ENCODE data around the gene ADAT3. TPM values are rescaled to one million over a fixed set of nuclear protein-coding genes. Genes with fewer than 3 reads are reported as not detected.

Gene ADAT3
- total and polyA plus RNA-seq, 2 of the 4 experiments (the other 2 are of a cell fraction), result 0.36 to 2.8 TPM

DNA sequence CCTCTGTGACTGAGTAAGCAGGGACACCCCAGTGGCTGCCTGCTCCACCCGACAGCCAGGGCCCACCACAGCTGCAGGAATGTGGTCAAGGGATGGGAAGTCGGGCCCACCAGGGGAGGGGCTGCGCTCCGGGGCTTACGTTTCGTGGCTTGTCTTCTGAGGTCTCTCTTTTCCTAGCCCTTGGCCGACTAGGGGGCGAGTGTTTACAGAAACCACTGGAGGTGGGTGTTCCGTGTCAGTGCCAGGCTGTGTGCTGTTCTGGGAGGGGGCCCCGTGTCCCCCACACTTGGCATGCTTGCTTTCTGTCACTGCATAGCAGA lies 4.5 kb downstream of the ADAT3 start:
- no peak overlapping the region for H2BK20ac ChIP-seq (ENCODE audit: low read depth, low read length)
- no peak overlapping the region for H2AK5ac ChIP-seq (ENCODE audit: low read depth, low read length)
- H3K27me3 ChIP-seq (ENCODE audit: control insufficient read depth, insufficient read depth, low read length), result no peaks in the 10 kb centered on the region
- dilution Hi-C loops (cut with HindIII; ENCODE audit: low sequenced_read_pairs, unreplicated experiment) (no loop called here), in situ Hi-C loops (cut with MboI; ENCODE audit: low sequenced_read_pairs) (no loop called here), intact Hi-C loops (cut with micrococcal nuclease) (no loop called here)
- no peak overlapping the region for H2BK15ac ChIP-seq (ENCODE audit: low read depth, low read length)
- H4K20me1 ChIP-seq (ENCODE audit: insufficient read depth, low read length), result peaks cover 59% of the 10 kb centered on the region
- H2BK120ac ChIP-seq (ENCODE audit: low read depth, low read length), result no peak overlapping the region
- H3K4me3 ChIP-seq (ENCODE audit: insufficient read depth, low read depth, low read length), result no peak overlapping the region
- H3K23ac ChIP-seq (ENCODE audit: low read depth, low read length), result no peak overlapping the region; the same call in 1 of the 2 replicates
- BruUV-seq (replicated peaks), result no TSS peak
- no peak for ATAC-seq (ENCODE audit: low read depth)
- H3K56ac ChIP-seq (ENCODE audit: extremely low read depth, insufficient read depth, low read length), result no peak overlapping the region
- peak overlapping the region; percentile 25 for H2AFZ ChIP-seq (replicated peaks; ENCODE audit: low read length, poor library complexity)
- H4K91ac ChIP-seq (ENCODE audit: insufficient read depth, low read depth, low read length), result no peak overlapping the region
- no peak overlapping the region for H3K4ac ChIP-seq (ENCODE audit: low read depth, low read length)
- no peak overlapping the region for H3K27ac ChIP-seq (ENCODE audit: insufficient read depth, low read length)
- WGBS, 2 experiments (ENCODE audit: extremely low coverage in 2 of 2, insufficient read length in 1 of 2), result 20% methylated on average over 3 of the region's 10 CpGs; no CpG with 5 or more reads in 1 of the 2 experiments
- H3K79me1 ChIP-seq (ENCODE audit: low read depth in 1 of 2, low read length in 2 of 2), result peaks cover 18 to 77% of the 10 kb centered on the region in 2 experiments
- TF ChIP-seq RAD21 (IDR thresholded peaks at IDR 0.05; ENCODE audit: low read length), result no peak
- TF ChIP-seq FOS (IDR thresholded peaks at IDR 0.05; ENCODE audit: low read depth, low read length), result no peak
- TF ChIP-seq RFX5 (IDR thresholded peaks at IDR 0.05; ENCODE audit: low read depth, low read length), result no peak
- no peak for TF ChIP-seq SMC3 (IDR thresholded peaks at IDR 0.05; ENCODE audit: low read depth, low read length)
- TF ChIP-seq NFE2L2 (IDR thresholded peaks at IDR 0.05; ENCODE audit: low read depth, low read length), result no peak
- TF ChIP-seq CEBPB (IDR thresholded peaks at IDR 0.05; ENCODE audit: low read depth, low read length), result no peak
- TF ChIP-seq, protein P1, sequence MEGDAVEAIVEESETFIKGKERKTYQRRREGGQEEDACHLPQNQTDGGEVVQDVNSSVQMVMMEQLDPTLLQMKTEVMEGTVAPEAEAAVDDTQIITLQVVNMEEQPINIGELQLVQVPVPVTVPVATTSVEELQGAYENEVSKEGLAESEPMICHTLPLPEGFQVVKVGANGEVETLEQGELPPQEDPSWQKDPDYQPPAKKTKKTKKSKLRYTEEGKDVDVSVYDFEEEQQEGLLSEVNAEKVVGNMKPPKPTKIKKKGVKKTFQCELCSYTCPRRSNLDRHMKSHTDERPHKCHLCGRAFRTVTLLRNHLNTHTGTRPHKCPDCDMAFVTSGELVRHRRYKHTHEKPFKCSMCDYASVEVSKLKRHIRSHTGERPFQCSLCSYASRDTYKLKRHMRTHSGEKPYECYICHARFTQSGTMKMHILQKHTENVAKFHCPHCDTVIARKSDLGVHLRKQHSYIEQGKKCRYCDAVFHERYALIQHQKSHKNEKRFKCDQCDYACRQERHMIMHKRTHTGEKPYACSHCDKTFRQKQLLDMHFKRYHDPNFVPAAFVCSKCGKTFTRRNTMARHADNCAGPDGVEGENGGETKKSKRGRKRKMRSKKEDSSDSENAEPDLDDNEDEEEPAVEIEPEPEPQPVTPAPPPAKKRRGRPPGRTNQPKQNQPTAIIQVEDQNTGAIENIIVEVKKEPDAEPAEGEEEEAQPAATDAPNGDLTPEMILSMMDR (conservative IDR thresholded peaks at IDR 0.05; ENCODE audit: low read depth, low read length), result no peak
- TF ChIP-seq MAFK (IDR thresholded peaks at IDR 0.05; ENCODE audit: low read depth, low read length), result no peak
- TF ChIP-seq MXI1 (IDR thresholded peaks at IDR 0.05; ENCODE audit: borderline replicate concordance, low read depth, low read length), result no peak
- no peak for TF ChIP-seq POLR2A (IDR thresholded peaks at IDR 0.05; ENCODE audit: low read depth, low read length)
- TF ChIP-seq BHLHE40 (IDR thresholded peaks at IDR 0.05; ENCODE audit: low read depth, low read length), result no peak
- TF ChIP-seq, protein P2, sequence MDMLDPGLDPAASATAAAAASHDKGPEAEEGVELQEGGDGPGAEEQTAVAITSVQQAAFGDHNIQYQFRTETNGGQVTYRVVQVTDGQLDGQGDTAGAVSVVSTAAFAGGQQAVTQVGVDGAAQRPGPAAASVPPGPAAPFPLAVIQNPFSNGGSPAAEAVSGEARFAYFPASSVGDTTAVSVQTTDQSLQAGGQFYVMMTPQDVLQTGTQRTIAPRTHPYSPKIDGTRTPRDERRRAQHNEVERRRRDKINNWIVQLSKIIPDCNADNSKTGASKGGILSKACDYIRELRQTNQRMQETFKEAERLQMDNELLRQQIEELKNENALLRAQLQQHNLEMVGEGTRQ (IDR thresholded peaks at IDR 0.05; ENCODE audit: low read depth, low read length), result no peak
- TF ChIP-seq MAZ (IDR thresholded peaks at IDR 0.05; ENCODE audit: borderline replicate concordance, low read depth, low read length), result no peak
- TF ChIP-seq CHD1 (IDR thresholded peaks at IDR 0.05; ENCODE audit: low read depth, low read length), result no peak
- TF ChIP-seq, protein P3, sequence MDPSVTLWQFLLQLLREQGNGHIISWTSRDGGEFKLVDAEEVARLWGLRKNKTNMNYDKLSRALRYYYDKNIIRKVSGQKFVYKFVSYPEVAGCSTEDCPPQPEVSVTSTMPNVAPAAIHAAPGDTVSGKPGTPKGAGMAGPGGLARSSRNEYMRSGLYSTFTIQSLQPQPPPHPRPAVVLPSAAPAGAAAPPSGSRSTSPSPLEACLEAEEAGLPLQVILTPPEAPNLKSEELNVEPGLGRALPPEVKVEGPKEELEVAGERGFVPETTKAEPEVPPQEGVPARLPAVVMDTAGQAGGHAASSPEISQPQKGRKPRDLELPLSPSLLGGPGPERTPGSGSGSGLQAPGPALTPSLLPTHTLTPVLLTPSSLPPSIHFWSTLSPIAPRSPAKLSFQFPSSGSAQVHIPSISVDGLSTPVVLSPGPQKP (IDR thresholded peaks at IDR 0.05; ENCODE audit: borderline replicate concordance, low read depth, low read length), result no peak
- TF ChIP-seq RCOR1 (IDR thresholded peaks at IDR 0.05; ENCODE audit: insufficient replicate concordance, low read length), result no peak
- POLR2A ChIA-PET (ENCODE audit: unreplicated experiment), result no interaction called here
- H4K8ac ChIP-seq (ENCODE audit: low read depth in 2 of 2, low read length in 2 of 2), result no peak overlapping the region
- H3K36me3 ChIP-seq (ENCODE audit: control insufficient read depth, insufficient read depth, low read length), result peaks cover 15% of the 10 kb centered on the region; the same call in 1 of the 2 replicates
- H3K14ac ChIP-seq (replicated peaks; ENCODE audit: low read depth, low read length), result no peak overlapping the region
- no peak overlapping the region for H3K9ac ChIP-seq (ENCODE audit: low read depth, low read length)
- CTCF ChIA-PET, result no interaction called here
- H3K9me1 ChIP-seq (ENCODE audit: insufficient read depth, low read length), result peaks cover 9% of the 10 kb centered on the region; the same call in 1 of the 2 replicates
- H3K4me2 ChIP-seq (ENCODE audit: low read depth, low read length), result no peak overlapping the region
- H2AK9ac ChIP-seq (replicated peaks; ENCODE audit: low read depth, low read length, poor library complexity), result no peak overlapping the region
- H3K9me3 ChIP-seq (ENCODE audit: control insufficient read depth, insufficient read depth, low read length), result no peaks in the 10 kb centered on the region
- no peak overlapping the region for H2BK5ac ChIP-seq (ENCODE audit: low read depth, low read length, poor library complexity, severe bottlenecking)
- no peak for DNase-seq
- peaks cover 10% of the 10 kb centered on the region for H3K4me1 ChIP-seq (ENCODE audit: control insufficient read depth, insufficient read depth, low read length)
- H4K5ac ChIP-seq (ENCODE audit: low read depth, low read length), result no peak overlapping the region
- H3K18ac ChIP-seq (ENCODE audit: low read depth, low read length), result no peak overlapping the region

Measured in IMR-90 (cell line).